GM12872 (cell line): ENCODE measurements around the gene TARBP2.

Experiments used
- TF ChIP-seq, protein P1 (sequence below): IDR thresholded peaks from 3 replicates; pipeline ENCODE4 v1.5.1; 2011; ENCODE audit warnings: low read depth, mild to moderate bottlenecking, low read length, moderate library complexity; ENCODE audit not compliant: insufficient read depth

TARBP2 gene

DNA sequence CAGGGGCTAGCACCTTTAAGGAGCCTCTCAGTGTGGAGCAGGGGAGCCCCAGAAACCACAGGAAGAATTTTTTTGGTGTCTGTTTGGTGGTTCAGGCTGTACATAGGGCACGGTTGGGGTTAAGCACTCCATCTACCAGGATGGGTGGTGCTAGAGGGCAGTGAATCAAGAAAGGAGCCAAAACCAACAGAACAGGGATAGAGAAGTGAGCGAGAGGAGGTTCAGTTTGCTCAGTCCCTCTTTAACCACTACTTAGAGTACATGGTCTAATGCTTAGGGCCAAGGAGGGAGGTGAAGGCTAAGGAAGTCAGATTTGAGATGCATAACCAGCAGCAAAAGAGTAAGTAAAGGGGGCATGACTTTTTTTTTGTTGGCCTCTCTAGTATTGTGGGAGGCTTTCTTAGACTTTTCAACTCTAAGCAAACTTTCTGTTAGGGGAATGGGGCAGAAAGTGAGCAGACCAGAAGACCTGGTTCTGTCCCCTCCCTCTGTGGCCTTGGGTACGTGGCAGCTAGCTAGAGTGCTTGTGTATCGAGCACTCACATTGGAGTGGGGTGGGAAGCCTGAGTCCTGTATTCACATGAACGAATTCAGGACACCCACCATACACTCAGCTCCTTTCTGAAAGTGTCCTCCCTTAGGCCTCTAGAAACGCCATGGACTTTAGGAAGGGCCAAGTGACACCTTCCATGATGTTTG is 12.8 kb downstream of the TARBP2 start:
- TF ChIP-seq, protein P1, sequence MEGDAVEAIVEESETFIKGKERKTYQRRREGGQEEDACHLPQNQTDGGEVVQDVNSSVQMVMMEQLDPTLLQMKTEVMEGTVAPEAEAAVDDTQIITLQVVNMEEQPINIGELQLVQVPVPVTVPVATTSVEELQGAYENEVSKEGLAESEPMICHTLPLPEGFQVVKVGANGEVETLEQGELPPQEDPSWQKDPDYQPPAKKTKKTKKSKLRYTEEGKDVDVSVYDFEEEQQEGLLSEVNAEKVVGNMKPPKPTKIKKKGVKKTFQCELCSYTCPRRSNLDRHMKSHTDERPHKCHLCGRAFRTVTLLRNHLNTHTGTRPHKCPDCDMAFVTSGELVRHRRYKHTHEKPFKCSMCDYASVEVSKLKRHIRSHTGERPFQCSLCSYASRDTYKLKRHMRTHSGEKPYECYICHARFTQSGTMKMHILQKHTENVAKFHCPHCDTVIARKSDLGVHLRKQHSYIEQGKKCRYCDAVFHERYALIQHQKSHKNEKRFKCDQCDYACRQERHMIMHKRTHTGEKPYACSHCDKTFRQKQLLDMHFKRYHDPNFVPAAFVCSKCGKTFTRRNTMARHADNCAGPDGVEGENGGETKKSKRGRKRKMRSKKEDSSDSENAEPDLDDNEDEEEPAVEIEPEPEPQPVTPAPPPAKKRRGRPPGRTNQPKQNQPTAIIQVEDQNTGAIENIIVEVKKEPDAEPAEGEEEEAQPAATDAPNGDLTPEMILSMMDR, result no peak

DNA sequence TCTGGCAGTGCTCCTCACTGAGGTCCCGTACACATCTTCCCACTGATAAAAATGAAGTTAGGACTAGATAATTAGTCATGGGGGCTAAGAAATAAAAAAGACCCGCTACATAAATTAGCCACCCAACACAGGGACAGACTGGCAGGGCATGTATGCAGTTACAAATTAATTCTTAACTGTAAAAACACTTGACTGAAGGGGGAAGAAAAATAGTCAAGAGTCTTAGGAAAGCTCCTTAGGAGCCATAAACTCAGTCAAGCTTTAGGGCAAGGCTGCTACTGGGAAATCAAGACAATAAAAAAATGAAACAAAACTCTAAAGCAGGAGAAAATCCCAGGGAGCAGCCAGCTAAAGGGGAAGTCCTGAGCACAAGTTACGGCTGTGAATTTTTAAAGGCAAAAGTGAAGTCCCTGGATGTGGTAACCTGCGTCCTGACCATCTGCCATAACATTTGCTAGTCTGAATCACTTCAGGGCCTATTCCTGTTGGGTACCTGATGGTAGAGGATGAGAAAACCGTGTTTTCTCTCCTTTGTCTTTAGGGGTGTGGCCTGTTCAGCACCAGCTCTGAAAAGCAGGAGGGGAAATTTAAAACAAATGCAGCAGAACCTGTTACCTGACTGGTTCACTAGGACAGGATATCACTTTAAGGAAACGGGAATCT is 13.7 kb downstream of the TARBP2 start:
- TF ChIP-seq, protein P1, result no peak

DNA sequence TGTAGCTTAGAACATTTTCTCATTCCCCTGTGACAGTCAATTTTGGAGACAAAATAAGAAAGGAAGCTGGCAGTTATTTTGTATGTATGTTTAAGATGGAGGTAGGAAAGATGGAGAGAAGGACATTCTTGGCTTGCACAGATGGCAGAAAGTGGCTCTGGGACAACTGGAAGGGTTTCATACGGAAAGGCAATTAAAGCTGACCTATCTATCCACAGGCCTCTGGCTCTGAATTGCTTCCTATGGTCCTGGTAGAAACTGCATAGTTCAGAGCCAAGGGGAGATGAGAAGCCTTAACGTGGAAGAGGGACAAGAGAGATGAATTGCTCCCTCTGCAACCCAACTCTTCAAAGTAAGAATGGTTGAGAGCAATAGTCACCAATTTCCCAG is 14.2 kb downstream of the TARBP2 start:
- TF ChIP-seq, protein P1, result no peak

DNA sequence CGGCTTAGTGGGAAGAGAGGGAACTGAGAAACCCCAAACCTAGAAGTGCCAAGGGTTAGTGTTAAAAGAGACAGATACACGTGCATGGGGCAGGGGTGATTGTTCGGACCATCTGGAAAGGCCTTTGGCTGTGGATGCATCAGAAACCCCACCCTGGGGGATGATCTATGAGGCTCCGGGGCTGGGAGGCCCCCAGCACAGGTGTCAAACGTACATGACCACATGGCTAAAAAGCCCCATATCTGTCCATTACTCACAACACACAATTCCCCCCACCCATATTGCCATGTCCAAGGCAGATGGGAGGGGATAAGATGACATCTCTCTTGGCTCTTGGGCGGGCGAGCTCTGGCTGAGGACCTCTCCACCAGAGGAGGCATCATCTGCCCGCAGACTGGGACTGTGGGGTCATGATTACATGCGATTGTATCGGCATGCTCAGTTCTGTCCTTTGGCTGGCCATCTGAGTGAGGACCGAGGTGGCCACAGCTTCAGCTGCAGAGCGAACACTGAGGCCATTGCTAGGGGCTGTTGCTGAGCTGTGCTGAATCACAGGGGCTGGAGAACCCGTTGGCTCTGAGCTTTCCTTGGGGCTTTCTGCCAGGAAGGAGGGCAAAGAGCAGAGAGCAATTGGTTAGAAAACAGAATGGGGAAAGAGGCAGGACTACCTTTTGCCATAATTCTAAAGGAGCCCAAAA is 15.8 kb downstream of the TARBP2 start:
- TF ChIP-seq, protein P1, result no peak

DNA sequence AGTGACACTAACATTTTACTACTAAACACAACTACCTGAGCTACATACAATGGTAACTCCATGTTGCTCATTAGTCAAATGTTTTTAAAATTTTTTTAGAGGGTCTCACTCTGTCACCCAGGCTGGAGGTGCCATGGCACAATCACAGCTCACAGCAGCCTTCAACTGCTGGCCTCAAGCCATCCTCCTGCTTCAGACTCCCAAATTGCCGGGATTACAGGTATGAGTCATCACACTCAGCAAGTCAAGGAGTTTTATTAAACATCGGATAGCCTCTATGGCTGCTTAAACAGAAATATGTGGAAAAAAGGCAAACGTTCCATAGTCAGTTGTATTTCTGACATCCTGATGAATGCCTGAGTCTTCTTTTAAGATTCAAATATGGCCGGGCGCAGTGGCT is 17.3 kb downstream of the TARBP2 start:
- TF ChIP-seq, protein P1, result no peak

DNA sequence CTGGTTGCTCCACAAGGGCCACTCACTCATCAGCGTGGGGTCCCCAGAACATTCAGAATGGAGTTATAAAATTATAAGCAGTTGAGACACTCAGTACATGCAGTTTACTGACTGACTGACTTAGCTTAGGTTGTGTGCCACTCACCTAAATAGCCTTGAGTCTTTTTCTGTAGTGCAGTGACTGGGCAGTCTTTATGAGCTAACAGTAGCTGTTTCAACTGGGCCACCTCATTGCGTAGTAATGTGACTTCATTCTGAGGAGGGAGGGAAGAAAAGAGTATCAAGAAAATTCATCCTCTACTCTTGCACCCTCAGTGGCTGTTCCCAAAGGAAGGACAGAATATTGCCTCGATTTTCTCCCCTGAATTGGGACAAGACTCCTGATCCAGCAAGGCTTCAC is 22.0 kb downstream of the TARBP2 start:
- TF ChIP-seq, protein P1, result no peak

DNA sequence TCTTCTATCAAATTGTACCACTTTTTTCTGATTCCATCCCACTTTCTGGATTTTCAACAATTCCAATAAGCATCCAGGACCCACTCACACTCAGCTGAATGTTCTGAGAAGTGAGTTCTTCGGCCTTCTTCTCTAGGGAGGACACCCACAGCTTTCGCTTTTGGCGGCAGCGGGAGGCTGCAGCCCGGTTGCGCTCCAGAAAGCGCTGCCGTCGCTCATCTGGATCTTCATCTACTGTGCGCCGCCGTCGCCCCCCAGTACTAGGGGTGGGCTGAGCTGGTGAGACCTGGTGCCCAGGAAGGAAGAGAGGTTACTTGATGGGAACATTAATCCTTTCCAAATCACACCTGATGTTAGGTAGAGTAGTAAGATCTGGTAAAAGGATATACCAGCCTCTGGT is 23.4 kb downstream of the TARBP2 start:
- TF ChIP-seq, protein P1, result no peak
